ENCODE results near the gene SUGT1. TPM values are rescaled to one million over a fixed set of nuclear protein-coding genes. Genes with fewer than 3 reads are reported as not detected.
"Not testable (repeated sequence)": the region's sequence is repeated elsewhere in the genome, so short reads cannot be mapped to it uniquely, and the experiment has no call there.

The SUGT1 gene
- 10 to 100 TPM; 31.9 to 53.7 (median 48.9) TPM for total RNA-seq

- TF ChIP-seq POLR2AphosphoS5 (IDR thresholded peaks at IDR 0.05), result peak; percentile 86
- TF ChIP-seq CTCF (IDR thresholded peaks at IDR 0.05), result peak in 3 of 4 experiments; percentile 64 to 73 (median 68)
- TF ChIP-seq POLR2A (IDR thresholded peaks at IDR 0.05), result peak; percentile 62 to 69
- TF ChIP-seq EP300 (IDR thresholded peaks at IDR 0.05), result no peak
- peak within 1 kb of the TSS; percentile 90 to 97 (median 96) for H3K27ac ChIP-seq
- ATAC-seq, result peak; percentile 99
- H3K4me1 ChIP-seq, result peaks cover 11 to 55% (median 15%) of the 10 kb centered on the region in 3 donors
- no peaks in the 10 kb centered on the region for H3K9me3 ChIP-seq
- H3K27me3 ChIP-seq, result no peaks in the 10 kb centered on the region
- WGBS, 2 donors (ENCODE audit: low coverage in 1 of 2), result 0% methylated on average over 9 to 24 of the region's 61 CpGs
- peaks cover 0 to 12% of the 10 kb centered on the region in 2 donors for H3K36me3 ChIP-seq
- peak within 1 kb of the TSS; percentile 78 to 95 for H3K4me3 ChIP-seq
Measured at GRCh38 chr13:52652196-52652979, at the start of gene SUGT1. TSS of gene SUGT1 (plus strand) at chr13:52652836. CDS start at chr13:52652921, 85 bp downstream.

GRCh38 chr13:52603316-52603715 lies 49.3 kb upstream of the SUGT1 start:
- peaks cover 0 to 26% (median 0%) of the 10 kb centered on the region in 3 donors for H3K4me1 ChIP-seq
- H3K4me3 ChIP-seq, H3K36me3 ChIP-seq, ATAC-seq, H3K27me3 ChIP-seq, H3K9me3 ChIP-seq, H3K27ac ChIP-seq: not testable (repeated sequence)
- no CpG with 5 or more reads among the region's 4 CpGs for WGBS, 2 donors (ENCODE audit: low coverage in 1 of 2)

- not testable (repeated sequence) for H3K9me3 ChIP-seq, H3K36me3 ChIP-seq, H3K4me1 ChIP-seq, H3K27ac ChIP-seq, H3K27me3 ChIP-seq, H3K4me3 ChIP-seq, ATAC-seq
- WGBS, 2 donors (ENCODE audit: low coverage in 1 of 2), result 69% methylated on average over 3 of the region's 6 CpGs; no CpG with 5 or more reads in 1 of the 2 donors
Measured at GRCh38 chr13:52606126-52606525, 46.5 kb upstream of the SUGT1 start.

GRCh38 chr13:52606795-52607194 lies 45.8 kb upstream of the SUGT1 start:
- 24 to 25% methylated on average over 1 of the region's 1 CpG for WGBS, 2 donors (ENCODE audit: low coverage in 1 of 2)
- ATAC-seq, result not testable (repeated sequence)

GRCh38 chr13:52608184-52608583 lies 44.5 kb upstream of the SUGT1 start:
- H3K36me3 ChIP-seq, H3K27ac ChIP-seq, H3K4me3 ChIP-seq, H3K27me3 ChIP-seq, H3K9me3 ChIP-seq, H3K4me1 ChIP-seq: not testable (repeated sequence)
- 49 to 63% methylated on average over 4 to 6 of the region's 8 CpGs for WGBS, 2 donors (ENCODE audit: low coverage in 1 of 2)
- ATAC-seq, result peak; percentile 22

More at GRCh38 chr13:52606795-52607194, 45.8 kb upstream of the SUGT1 start:
- H3K4me1 ChIP-seq, H3K9me3 ChIP-seq, H3K27me3 ChIP-seq, H3K36me3 ChIP-seq, H3K27ac ChIP-seq, H3K4me3 ChIP-seq: not testable (repeated sequence)

DNA sequence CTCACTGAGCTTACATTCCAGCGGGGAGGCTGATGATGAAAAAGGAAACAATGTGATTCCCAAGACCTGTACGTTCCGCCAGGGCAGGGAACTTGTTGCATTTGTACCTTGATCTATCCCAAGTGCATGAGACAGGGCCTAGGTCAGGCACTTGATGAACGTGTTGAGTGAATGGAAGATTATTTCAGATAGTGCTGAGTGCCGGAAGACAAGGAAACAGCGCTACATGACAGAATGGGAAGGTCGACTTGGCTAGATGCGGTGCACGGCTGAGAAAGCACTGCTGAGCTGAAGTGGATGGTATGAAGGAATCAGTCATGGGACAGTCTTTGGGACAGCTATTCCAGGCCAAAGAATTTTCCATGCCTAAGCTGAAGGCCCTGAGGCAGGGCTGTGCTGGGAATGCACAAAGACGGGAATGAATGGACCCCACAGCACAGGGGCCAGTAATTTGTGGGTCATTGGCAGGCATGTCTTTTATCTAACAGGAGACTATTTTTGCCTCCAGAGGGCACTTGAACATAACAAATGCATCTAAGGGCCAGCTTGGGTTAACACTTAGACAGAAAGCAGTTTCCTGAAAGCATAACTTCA lies 43.5 kb upstream of the SUGT1 start:
- ATAC-seq, H3K4me3 ChIP-seq, H3K27me3 ChIP-seq, H3K36me3 ChIP-seq, H3K9me3 ChIP-seq, H3K27ac ChIP-seq, H3K4me1 ChIP-seq: not testable (repeated sequence)
- peak in 3 of 4 experiments; percentile 13 to 35 (median 22) for TF ChIP-seq CTCF (IDR thresholded peaks at IDR 0.05)
- 66 to 73% methylated on average over 5 to 10 of the region's 10 CpGs for WGBS, 2 donors (ENCODE audit: low coverage in 1 of 2)

- not testable (repeated sequence) for H3K27ac ChIP-seq, H3K4me3 ChIP-seq, H3K9me3 ChIP-seq, H3K27me3 ChIP-seq, H3K4me1 ChIP-seq, ATAC-seq, H3K36me3 ChIP-seq
- 91 to 93% methylated on average over 4 to 5 of the region's 5 CpGs for WGBS, 2 donors (ENCODE audit: low coverage in 1 of 2)
Measured at GRCh38 chr13:52610158-52610557, 42.5 kb upstream of the SUGT1 start.

All from gastroesophageal sphincter (tissue), 4 donors.